GM19035 (cell line): ENCODE results near the gene DGKA.

Source experiments
- ATAC-seq: cut with Tn5 transposase; IDR thresholded peaks from one replicate; pipeline ENCODE4 v1.9.1; 2021; ENCODE audit not compliant: unreplicated experiment

DGKA gene

GRCh38 chr12:55931317-55931779 is 386 bp downstream of the DGKA start:
- ATAC-seq, result no peak

- no peak for ATAC-seq
Observed at GRCh38 chr12:55931780-55932550, 1.0 kb downstream of the DGKA start.

GRCh38 chr12:55932551-55932910 is 1.6 kb downstream of the DGKA start:
- ATAC-seq, result no peak

- no peak for ATAC-seq
Observed at GRCh38 chr12:55933169-55933798, 2.3 kb downstream of the DGKA start.

GRCh38 chr12:55933799-55934742 is 3.1 kb downstream of the DGKA start:
- ATAC-seq, result no peak

GRCh38 chr12:55934773-55935172 is 3.8 kb downstream of the DGKA start:
- ATAC-seq, result no peak

GRCh38 chr12:55935738-55936151 is 4.8 kb downstream of the DGKA start:
- ATAC-seq, result no peak

GRCh38 chr12:55937981-55938380 is 7.0 kb downstream of the DGKA start:
- ATAC-seq, result no peak

GRCh38 chr12:55938826-55939501 is 8.0 kb downstream of the DGKA start:
- no peak for ATAC-seq

GRCh38 chr12:55940065-55940732 is 9.2 kb downstream of the DGKA start:
- peak; percentile 97 for ATAC-seq

GRCh38 chr12:55942055-55942454 is 11.1 kb downstream of the DGKA start:
- ATAC-seq, result no peak

GRCh38 chr12:55942577-55943136 is 11.7 kb downstream of the DGKA start:
- ATAC-seq, result no peak

- ATAC-seq, result no peak
Observed at GRCh38 chr12:55946553-55946952, 15.6 kb downstream of the DGKA start.

- ATAC-seq, result no peak
Observed at GRCh38 chr12:55955344-55955743, 24.4 kb downstream of the DGKA start.

GRCh38 chr12:55955800-55956508 is 25.0 kb downstream of the DGKA start:
- ATAC-seq, result no peak

- no peak for ATAC-seq
Observed at GRCh38 chr12:55957106-55957859, 26.3 kb downstream of the DGKA start.

GRCh38 chr12:55963760-55964159 is 32.8 kb downstream of the DGKA start:
- no peak for ATAC-seq

- no peak for ATAC-seq
Observed at GRCh38 chr12:55965240-55965639, 34.3 kb downstream of the DGKA start.

- ATAC-seq, result no peak
Observed at GRCh38 chr12:55965941-55966407, 35.0 kb downstream of the DGKA start, which contains the start of gene PMEL. Gene PMEL (minus strand): TSS chr12:55966042. CDS start chr12:55966011, 31 bp downstream.
